Peyer's patch (tissue), 4 donors: ENCODE measurements around the gene SLC17A7. TPM values are rescaled to one million over a fixed set of nuclear protein-coding genes. Genes with fewer than 3 reads are reported as not detected.

ENCODE experiments used
- DNase-seq, 3 donors: peaks; one replicate each; pipeline ENCODE4 v3.0.0-alpha.2; 2017 to 2019
- H3K27ac ChIP-seq, 4 donors: fragments of 200-600 bp; sonication (generic); one replicate each; pipeline ENCODE4 v1.5.1; 2016 to 2019
- H3K27me3 ChIP-seq, 2 donors: fragments of 200-600 bp; sonication (generic); one replicate each; pipeline ENCODE4 v1.5.1; 2019
- H3K36me3 ChIP-seq, 3 donors: fragments of 200-600 bp; sonication (generic); one replicate each; pipeline ENCODE4 v1.5.1; 2016 to 2019
- H3K4me1 ChIP-seq, 4 donors: fragments of 200-600 bp; sonication (generic); one replicate each; pipeline ENCODE4 v1.5.1; 2016 to 2019
- H3K4me3 ChIP-seq, 4 donors: fragments of 200-600 bp; sonication (generic); 1 replicate in 3 of 4; 2 replicates in 1 of 4; pipeline ENCODE4 v1.5.1; 2016 to 2019; ENCODE audit warnings: mild to moderate bottlenecking in 1 of 4
- H3K9me3 ChIP-seq, 4 donors: fragments of 200-600 bp; sonication (generic); one replicate each; pipeline ENCODE4 v1.5.1; 2016 to 2019; ENCODE audit warnings: mild to moderate bottlenecking in 1 of 4
- POLR2A ChIP-seq, 2 donors: fragments of 450-650 bp; IDR thresholded peaks; one replicate each; pipeline ENCODE4 v1.5.1; 2017; ENCODE audit warnings: antibody characterized with exemption in 2 of 2, mild to moderate bottlenecking in 2 of 2, moderate library complexity in 2 of 2
- total RNA-seq, 4 donors: library from RNA; depleted of rRNA; stranded (reverse); fragments of >200 nt; gene quantifications; one replicate each; pipeline ENCODE4 v1.1.0, GENCODE V29; 2016
- TF ChIP-seq, protein P1 (sequence below), 6 experiments: fragments of 450-650 bp in 4 of 6; fragments of 200-600 bp in 2 of 6; sonication (generic) in 1 of 6; IDR thresholded peaks; one replicate each; pipeline ENCODE4 v1.5.1; 2017 to 2019; ENCODE audit warnings: antibody characterized with exemption in 6 of 6, mild to moderate bottlenecking in 3 of 6, moderate library complexity in 1 of 6

The SLC17A7 gene
- total RNA-seq, 4 donors from 2014 or later: 1.2 to 2.0 (median 1.7) TPM; not detected in 1

DNA sequence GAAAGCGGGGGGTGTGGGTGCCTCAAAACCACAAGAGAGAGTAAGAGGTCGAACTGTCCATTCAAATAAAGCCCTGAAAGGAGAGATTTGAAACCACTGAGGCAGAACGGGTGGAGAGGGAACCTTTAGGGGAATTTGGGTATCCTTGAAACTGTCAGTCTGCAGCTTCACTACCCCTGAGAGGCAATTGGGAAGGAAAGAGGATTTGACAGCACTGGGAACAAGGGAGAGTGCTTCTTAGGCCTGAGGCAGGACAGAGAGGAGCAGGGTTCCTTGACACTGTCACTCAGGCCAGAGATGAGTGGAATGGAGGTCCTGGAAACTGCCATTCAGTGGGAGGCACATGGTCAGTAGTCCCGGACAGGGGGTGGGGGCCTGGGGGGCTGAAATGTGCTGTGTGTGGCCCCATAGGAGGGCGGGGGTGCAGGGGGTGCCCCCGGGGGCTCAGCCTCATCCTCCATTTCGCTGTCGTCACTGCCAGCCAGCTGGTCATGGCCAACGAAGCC is 11.1 kb downstream of the SLC17A7 start:
- no peak for TF ChIP-seq POLR2A (IDR thresholded peaks at IDR 0.05)
- TF ChIP-seq, protein P1, sequence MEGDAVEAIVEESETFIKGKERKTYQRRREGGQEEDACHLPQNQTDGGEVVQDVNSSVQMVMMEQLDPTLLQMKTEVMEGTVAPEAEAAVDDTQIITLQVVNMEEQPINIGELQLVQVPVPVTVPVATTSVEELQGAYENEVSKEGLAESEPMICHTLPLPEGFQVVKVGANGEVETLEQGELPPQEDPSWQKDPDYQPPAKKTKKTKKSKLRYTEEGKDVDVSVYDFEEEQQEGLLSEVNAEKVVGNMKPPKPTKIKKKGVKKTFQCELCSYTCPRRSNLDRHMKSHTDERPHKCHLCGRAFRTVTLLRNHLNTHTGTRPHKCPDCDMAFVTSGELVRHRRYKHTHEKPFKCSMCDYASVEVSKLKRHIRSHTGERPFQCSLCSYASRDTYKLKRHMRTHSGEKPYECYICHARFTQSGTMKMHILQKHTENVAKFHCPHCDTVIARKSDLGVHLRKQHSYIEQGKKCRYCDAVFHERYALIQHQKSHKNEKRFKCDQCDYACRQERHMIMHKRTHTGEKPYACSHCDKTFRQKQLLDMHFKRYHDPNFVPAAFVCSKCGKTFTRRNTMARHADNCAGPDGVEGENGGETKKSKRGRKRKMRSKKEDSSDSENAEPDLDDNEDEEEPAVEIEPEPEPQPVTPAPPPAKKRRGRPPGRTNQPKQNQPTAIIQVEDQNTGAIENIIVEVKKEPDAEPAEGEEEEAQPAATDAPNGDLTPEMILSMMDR (IDR thresholded peaks at IDR 0.05): no peak
- Histone ChIP-seq H3K36me3 (no peaks in the 10 kb centered on the region), H3K27me3 (peaks cover 0 to 81% of the 10 kb centered on the region in 2 donors), H3K4me1 (peaks cover 0 to 12% (median 5%) of the 10 kb centered on the region in 4 donors), H3K27ac (no peak overlapping the region), H3K4me3 (no peak overlapping the region), H3K9me3 (no peaks in the 10 kb centered on the region)
- no peak for DNase-seq

DNA sequence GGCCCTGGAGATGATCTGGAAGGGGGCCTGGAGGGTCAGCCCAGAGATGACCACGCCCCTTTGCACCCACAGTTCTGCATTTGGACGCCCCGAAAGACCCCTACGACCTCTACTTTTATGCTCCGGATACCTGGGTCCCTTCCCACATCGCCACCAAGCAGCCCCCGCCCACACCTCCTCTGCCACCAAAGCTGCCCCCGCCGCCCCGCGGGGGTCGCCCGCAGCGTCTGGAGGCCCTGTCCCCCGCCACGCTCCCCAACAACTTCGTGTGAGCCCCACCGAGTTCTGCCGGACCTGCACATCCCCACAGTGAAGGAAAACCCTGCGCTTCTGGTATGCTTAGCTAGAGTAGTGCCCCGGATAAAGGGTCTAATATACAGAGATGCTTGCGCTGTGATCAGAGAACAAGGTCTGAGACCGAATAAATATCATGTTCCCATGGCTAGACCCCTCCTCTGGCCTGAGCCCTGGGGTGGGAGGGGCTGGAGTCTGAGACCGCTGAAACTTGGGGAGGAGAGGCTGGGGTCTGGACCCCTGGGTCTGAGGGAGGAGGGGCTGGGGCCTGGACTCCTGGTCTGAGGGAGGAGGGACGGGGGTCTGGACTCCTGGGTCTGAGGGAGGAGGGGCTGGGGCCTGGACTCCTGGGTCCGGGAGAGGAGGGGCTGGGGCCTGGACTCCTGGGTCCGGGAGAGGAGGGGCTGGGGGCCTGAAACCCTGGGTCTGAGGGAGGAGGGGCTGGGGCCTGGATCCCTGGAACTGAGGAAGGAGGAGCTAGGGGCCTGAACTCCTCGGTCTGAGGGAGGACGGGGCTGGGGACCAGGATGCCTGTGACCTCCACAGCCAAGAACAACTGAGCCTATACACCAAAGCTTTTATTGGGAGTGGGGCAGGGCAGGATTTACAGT is 12.5 kb downstream of the SLC17A7 start:
- no peaks in the 10 kb centered on the region for H3K9me3 ChIP-seq
- H3K4me1 ChIP-seq: peaks cover 0 to 12% (median 5%) of the 10 kb centered on the region in 4 donors
- H3K36me3 ChIP-seq: no peaks in the 10 kb centered on the region
- DNase-seq: no peak
- no peak overlapping the region for H3K27ac ChIP-seq
- no peak for TF ChIP-seq POLR2A (IDR thresholded peaks at IDR 0.05)
- TF ChIP-seq, protein P1 (IDR thresholded peaks at IDR 0.05): no peak
- H3K4me3 ChIP-seq: peak overlapping the region in 2 of 4 donors; percentile 25 to 27
- peaks cover 0 to 73% of the 10 kb centered on the region in 2 donors for H3K27me3 ChIP-seq

DNA sequence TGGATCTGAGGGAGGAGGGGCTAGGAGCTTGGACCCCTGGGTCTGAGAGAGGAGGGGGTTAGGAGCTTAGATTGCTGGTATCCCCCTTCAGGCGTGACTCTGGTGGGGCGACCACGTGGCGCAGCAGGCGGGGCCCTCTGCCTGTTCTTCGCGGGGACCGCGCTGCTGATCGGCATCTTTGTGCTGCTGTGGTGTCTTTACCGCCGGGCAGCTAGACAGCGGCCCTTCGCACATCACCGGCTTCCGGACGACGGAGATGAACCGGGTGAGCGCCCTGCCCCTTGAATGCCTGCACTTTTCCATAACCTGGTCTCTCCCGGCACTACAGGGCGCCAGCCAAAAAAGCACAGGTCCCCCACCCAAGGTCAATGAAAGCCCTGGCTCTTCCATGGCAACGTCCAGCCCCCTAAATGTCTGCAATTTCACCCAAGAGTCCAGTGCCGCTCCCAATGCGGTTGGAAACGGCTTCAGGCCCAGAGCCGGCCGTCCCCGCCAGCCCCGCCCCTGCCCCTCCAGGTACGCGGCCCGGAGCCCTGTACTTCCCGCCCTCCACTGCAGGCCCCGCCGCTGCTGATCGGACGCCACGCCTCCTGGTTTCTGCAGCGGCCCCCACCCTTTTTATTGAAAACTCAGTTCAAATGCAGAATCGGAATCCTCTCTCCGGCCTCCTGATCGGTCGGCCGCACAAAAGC is 13.3 kb downstream of the SLC17A7 start:
- H3K9me3 ChIP-seq: no peaks in the 10 kb centered on the region
- DNase-seq: peak in 1 of 3 donors; percentile 44
- peak overlapping the region in 2 of 4 donors; percentile 25 to 27 for H3K4me3 ChIP-seq
- H3K27me3 ChIP-seq: peaks cover 0 to 73% of the 10 kb centered on the region in 2 donors
- H3K36me3 ChIP-seq: no peaks in the 10 kb centered on the region
- TF ChIP-seq, protein P1 (IDR thresholded peaks at IDR 0.05): no peak
- no peak for TF ChIP-seq POLR2A (IDR thresholded peaks at IDR 0.05)
- peaks cover 0 to 17% (median 11%) of the 10 kb centered on the region in 4 donors for H3K4me1 ChIP-seq
- no peak overlapping the region for H3K27ac ChIP-seq

DNA sequence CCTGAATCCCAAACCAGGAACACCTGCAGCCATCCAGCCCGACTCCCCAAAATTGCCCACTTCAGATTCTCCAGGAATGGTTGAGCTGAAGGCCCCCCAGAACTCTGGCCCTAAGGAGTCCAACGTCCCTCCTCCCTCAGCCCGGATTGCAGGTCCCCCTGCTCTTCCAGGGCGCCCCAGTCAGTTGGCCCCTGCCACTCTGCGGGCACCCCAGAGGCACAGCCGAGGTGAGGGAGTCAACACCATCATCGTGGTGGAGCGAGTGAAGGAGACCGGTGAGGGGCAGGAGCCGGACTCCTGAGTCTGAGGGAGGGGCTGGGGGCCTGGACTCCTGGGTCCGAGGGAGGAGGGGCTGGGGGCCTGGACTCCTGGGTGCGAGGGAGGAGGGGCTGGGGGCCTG is 14.0 kb downstream of the SLC17A7 start:
- no peak for TF ChIP-seq POLR2A (IDR thresholded peaks at IDR 0.05)
- TF ChIP-seq, protein P1 (IDR thresholded peaks at IDR 0.05): no peak
- H3K4me1 ChIP-seq: peaks cover 0 to 23% (median 17%) of the 10 kb centered on the region in 4 donors
- H3K9me3 ChIP-seq: no peaks in the 10 kb centered on the region
- no peaks in the 10 kb centered on the region for H3K36me3 ChIP-seq
- no peak overlapping the region for H3K27ac ChIP-seq
- H3K27me3 ChIP-seq: peaks cover 0 to 73% of the 10 kb centered on the region in 2 donors
- no peak for DNase-seq
- no peak overlapping the region for H3K4me3 ChIP-seq

DNA sequence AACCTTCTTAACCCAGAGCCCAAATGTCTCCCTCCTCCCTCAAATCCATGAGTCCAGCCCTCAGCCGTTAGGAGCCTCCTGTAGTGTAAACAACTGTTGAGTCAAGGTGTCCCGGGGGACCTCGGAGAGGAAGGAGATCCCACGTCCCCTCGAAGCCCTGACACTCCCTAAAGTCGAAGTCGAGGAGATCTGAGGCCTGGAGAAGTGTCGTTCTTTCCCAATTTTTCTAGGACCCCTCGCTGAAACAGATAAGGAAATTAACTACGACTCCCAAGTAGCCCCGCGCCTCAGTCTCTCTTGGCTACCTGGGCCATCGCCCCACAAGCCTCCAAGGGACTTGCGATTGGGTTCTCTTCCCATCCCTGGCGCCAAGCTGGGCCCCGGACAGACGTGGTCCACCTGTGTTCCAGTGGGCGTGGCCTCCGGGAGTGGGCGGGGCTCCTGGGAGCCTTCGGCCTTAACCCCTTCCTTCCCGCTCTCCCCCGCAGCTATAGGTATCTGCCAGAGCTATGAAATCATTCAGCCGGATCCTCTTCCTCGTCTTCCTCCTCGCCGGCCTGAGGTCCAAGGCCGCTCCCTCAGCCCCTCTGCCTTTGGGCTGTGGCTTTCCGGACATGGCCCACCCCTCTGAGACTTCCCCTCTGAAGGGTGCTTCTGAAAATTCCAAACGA is 15.3 kb downstream of the SLC17A7 start:
- TF ChIP-seq, protein P1 (IDR thresholded peaks at IDR 0.05): no peak
- TF ChIP-seq POLR2A (IDR thresholded peaks at IDR 0.05): no peak
- DNase-seq: no peak
- Histone ChIP-seq H3K27me3 (peaks cover 0 to 73% of the 10 kb centered on the region in 2 donors), H3K36me3 (no peaks in the 10 kb centered on the region), H3K4me1 (peaks cover 3 to 30% (median 21%) of the 10 kb centered on the region in 4 donors), H3K4me3 (no peak overlapping the region), H3K27ac (no peak overlapping the region), H3K9me3 (no peaks in the 10 kb centered on the region)
